ENCODE results near the gene HIGD2A. TPM values are rescaled to one million over a fixed set of nuclear protein-coding genes. Genes with fewer than 3 reads are reported as not detected.

The HIGD2A gene
- total and polyA plus RNA-seq, 2 of the 13 experiments (the other 11 are each of a cell fraction or from before 2014, with no cell fraction given): 89.2 to 146 TPM

- TF ChIP-seq, protein P1, sequence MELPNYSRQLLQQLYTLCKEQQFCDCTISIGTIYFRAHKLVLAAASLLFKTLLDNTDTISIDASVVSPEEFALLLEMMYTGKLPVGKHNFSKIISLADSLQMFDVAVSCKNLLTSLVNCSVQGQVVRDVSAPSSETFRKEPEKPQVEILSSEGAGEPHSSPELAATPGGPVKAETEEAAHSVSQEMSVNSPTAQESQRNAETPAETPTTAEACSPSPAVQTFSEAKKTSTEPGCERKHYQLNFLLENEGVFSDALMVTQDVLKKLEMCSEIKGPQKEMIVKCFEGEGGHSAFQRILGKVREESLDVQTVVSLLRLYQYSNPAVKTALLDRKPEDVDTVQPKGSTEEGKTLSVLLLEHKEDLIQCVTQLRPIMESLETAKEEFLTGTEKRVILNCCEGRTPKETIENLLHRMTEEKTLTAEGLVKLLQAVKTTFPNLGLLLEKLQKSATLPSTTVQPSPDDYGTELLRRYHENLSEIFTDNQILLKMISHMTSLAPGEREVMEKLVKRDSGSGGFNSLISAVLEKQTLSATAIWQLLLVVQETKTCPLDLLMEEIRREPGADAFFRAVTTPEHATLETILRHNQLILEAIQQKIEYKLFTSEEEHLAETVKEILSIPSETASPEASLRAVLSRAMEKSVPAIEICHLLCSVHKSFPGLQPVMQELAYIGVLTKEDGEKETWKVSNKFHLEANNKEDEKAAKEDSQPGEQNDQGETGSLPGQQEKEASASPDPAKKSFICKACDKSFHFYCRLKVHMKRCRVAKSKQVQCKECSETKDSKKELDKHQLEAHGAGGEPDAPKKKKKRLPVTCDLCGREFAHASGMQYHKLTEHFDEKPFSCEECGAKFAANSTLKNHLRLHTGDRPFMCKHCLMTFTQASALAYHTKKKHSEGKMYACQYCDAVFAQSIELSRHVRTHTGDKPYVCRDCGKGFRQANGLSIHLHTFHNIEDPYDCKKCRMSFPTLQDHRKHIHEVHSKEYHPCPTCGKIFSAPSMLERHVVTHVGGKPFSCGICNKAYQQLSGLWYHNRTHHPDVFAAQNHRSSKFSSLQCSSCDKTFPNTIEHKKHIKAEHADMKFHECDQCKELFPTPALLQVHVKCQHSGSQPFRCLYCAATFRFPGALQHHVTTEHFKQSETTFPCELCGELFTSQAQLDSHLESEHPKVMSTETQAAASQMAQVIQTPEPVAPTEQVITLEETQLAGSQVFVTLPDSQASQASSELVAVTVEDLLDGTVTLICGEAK (IDR thresholded peaks at IDR 0.05): no peak
- TF ChIP-seq, protein P1 (CRISPR knock-in tag; IDR thresholded peaks at IDR 0.05): peak; percentile 70; the same call in 1 of the 2 replicates
- 0 out of 2 replicates have a peak, but pooled peaks have one; percentile 31 for TF ChIP-seq ZNF280D (CRISPR knock-in tag; IDR thresholded peaks at IDR 0.05)
- TF ChIP-seq ZNF605 (CRISPR knock-in tag; IDR thresholded peaks at IDR 0.05): peak; percentile 91
- TF ChIP-seq ZNF34 (CRISPR knock-in tag; IDR thresholded peaks at IDR 0.05; ENCODE audit: borderline replicate concordance): peak; percentile 71; the same call in 1 of the 2 replicates
- peak; percentile 63; the same call in 1 of the 2 replicates for TF ChIP-seq HES4 (CRISPR knock-in tag; IDR thresholded peaks at IDR 0.05; ENCODE audit: borderline replicate concordance)
- TF ChIP-seq ZNF253 (CRISPR knock-in tag; IDR thresholded peaks at IDR 0.05; ENCODE audit: borderline replicate concordance): no peak
- TF ChIP-seq, protein P2, sequence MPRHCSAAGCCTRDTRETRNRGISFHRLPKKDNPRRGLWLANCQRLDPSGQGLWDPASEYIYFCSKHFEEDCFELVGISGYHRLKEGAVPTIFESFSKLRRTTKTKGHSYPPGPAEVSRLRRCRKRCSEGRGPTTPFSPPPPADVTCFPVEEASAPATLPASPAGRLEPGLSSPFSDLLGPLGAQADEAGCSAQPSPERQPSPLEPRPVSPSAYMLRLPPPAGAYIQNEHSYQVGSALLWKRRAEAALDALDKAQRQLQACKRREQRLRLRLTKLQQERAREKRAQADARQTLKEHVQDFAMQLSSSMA (CRISPR knock-in tag; IDR thresholded peaks at IDR 0.05): 0 out of 2 replicates have a peak, but pooled peaks have one; percentile 26
- TF ChIP-seq NKX3-1 (CRISPR knock-in tag; IDR thresholded peaks at IDR 0.05): 0 out of 2 replicates have a peak, but pooled peaks have one; percentile 50
- TF ChIP-seq ZNF607 (CRISPR knock-in tag; IDR thresholded peaks at IDR 0.05; ENCODE audit: borderline replicate concordance): peak; percentile 79; the same call in 1 of the 2 replicates
- 0 out of 2 replicates have a peak, but pooled peaks have one; percentile 24 for TF ChIP-seq PPARG (CRISPR knock-in tag; conservative IDR thresholded peaks at IDR 0.05)
- TF ChIP-seq, protein P3, sequence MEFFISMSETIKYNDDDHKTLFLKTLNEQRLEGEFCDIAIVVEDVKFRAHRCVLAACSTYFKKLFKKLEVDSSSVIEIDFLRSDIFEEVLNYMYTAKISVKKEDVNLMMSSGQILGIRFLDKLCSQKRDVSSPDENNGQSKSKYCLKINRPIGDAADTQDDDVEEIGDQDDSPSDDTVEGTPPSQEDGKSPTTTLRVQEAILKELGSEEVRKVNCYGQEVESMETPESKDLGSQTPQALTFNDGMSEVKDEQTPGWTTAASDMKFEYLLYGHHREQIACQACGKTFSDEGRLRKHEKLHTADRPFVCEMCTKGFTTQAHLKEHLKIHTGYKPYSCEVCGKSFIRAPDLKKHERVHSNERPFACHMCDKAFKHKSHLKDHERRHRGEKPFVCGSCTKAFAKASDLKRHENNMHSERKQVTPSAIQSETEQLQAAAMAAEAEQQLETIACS (CRISPR knock-in tag; IDR thresholded peaks at IDR 0.05): no peak
- peak; percentile 83 for TF ChIP-seq ZSCAN31 (CRISPR knock-in tag; IDR thresholded peaks at IDR 0.05; ENCODE audit: low read depth)
- no peak for TF ChIP-seq ZNF75D (CRISPR knock-in tag; IDR thresholded peaks at IDR 0.05; ENCODE audit: borderline replicate concordance)
These were observed 26.9 kb upstream of the HIGD2A start, which contains the start of gene KIAA1191 (continued) for GRCh38 chr5:176361437-176362232.

All from HepG2 (cell line).